ENCODE results near the gene NLN. TPM values are rescaled to one million over a fixed set of nuclear protein-coding genes. Genes with fewer than 3 reads are reported as not detected.

Gene NLN
- total and polyA plus RNA-seq, 12 donors = 1.5 to 17.4 (median 13.4) TPM

DNA sequence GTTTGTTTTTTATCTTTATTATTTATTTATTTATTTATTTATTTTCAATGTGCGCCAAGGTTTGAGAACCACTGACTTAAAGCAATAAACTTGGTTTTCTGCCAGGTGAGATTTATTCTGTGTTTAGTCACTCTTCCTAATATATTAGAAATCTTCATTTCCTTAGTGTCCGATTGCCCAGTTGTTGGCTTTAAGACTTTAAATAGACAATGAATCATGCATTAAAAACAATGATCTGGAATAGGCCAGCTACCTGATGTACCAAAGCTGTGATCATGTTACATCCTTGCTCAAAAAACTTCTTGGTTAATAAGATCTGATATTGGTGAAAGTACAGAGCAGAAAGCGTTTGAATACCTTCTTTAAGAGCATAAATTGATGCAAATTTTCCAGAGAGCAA is 152.2 kb downstream of the NLN start:
- TF ChIP-seq CTCF (IDR thresholded peaks at IDR 0.05) = no peak
- no peaks in the 10 kb centered on the region for H3K36me3 ChIP-seq
- no peak overlapping the region for H3K4me3 ChIP-seq
- H3K27ac ChIP-seq = no peak overlapping the region
- H3K4me1 ChIP-seq = no peaks in the 10 kb centered on the region
- no peak for DNase-seq
- ATAC-seq = no peak
- peaks cover 0 to 11% (median 0%) of the 10 kb centered on the region in 11 donors for H3K9me3 ChIP-seq
- intact Hi-C loops (cut with DNase I) = no loop called here
- 78 to 82% methylated on average over 3 of the region's 3 CpGs for WGBS, 2 donors
- H3K27me3 ChIP-seq = no peaks in the 10 kb centered on the region

GRCh38 chr5:65876496-65876895 is 154.5 kb downstream of the NLN start:
- Histone ChIP-seq H3K27ac (no peak overlapping the region), H3K27me3 (no peaks in the 10 kb centered on the region), H3K4me1 (no peaks in the 10 kb centered on the region), H3K36me3 (no peaks in the 10 kb centered on the region), H3K4me3 (no peak overlapping the region), H3K9me3 (peaks cover 0 to 11% (median 0%) of the 10 kb centered on the region in 11 donors)
- ATAC-seq (no peak), DNase-seq (no peak)
- TF ChIP-seq CTCF (IDR thresholded peaks at IDR 0.05) = no peak
- intact Hi-C loops (cut with DNase I) = no loop called here

DNA sequence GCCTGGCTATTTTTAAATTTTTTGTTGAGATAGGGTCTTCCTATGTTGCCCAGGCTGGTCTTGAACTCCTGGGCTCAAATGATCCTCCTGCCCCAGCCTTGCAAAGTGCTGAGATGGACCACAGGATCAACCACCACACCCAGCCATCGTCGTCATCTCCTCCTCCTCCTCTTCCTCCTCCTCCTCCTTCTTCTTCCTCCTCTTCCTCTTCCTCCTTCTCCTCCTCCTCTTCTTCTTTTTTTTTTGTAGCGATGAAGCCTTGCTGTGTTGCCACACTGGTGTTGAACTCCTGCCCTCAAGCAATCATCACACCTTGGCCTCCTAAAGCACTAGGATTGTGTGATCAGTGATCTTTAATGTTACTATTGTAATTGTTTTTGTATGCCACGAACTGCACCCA is 155.0 kb downstream of the NLN start:
- H3K4me3 ChIP-seq = no peak overlapping the region
- DNase-seq (no peak), ATAC-seq (no peak)
- no peak overlapping the region for H3K27ac ChIP-seq
- intact Hi-C loops (cut with DNase I) = no loop called here
- no peak for TF ChIP-seq CTCF (IDR thresholded peaks at IDR 0.05)
- H3K27me3 ChIP-seq = no peaks in the 10 kb centered on the region
- no peaks in the 10 kb centered on the region for H3K4me1 ChIP-seq
- H3K36me3 ChIP-seq = no peaks in the 10 kb centered on the region
- peaks cover 0 to 11% (median 0%) of the 10 kb centered on the region in 11 donors for H3K9me3 ChIP-seq
- 77 to 84% methylated on average over 4 of the region's 4 CpGs for WGBS, 2 donors

Other genes with a start within 250 kb of the NLN start
- gene ADAMTS6, start 240.3 kb upstream of the NLN start, total RNA-seq = 1 to 10 TPM in 8 of 10 donors, under 1 TPM in 2; 0.85 to 4.1 (median 2.7) TPM
- 1 to 10 TPM in 1 of 2 donors, under 1 TPM in 1; 0.25 to 1.0 TPM for gene ADAMTS6, start 240.3 kb upstream of the NLN start, polyA plus RNA-seq
- 1 to 10 TPM in 3 of 10 donors, under 1 TPM in 7; 0.19 to 3.5 (median 0.62) TPM for gene CENPK, start 159.0 kb upstream of the NLN start, total RNA-seq
- gene CENPK, start 159.0 kb upstream of the NLN start, polyA plus RNA-seq = under 1 TPM; 0.58 to 0.95 TPM
- gene PPWD1, start 158.9 kb upstream of the NLN start, total RNA-seq = 10 to 100 TPM; 14.1 to 22.3 (median 16.2) TPM
- gene PPWD1, start 158.9 kb upstream of the NLN start, polyA plus RNA-seq = 10 to 100 TPM in 1 of 2 donors, 1 to 10 TPM in 1; 8.0 to 31.6 TPM
- 10 to 100 TPM; 15.2 to 22.6 (median 18.3) TPM for gene TRIM23, start 97.9 kb upstream of the NLN start, total RNA-seq
- gene TRIM23, start 97.9 kb upstream of the NLN start, polyA plus RNA-seq = 1 to 10 TPM; 3.8 to 4.7 TPM
- 1 to 10 TPM; 1.1 to 2.2 (median 1.8) TPM for gene SHLD3, start 97.2 kb upstream of the NLN start, total RNA-seq
- gene SHLD3, start 97.2 kb upstream of the NLN start, polyA plus RNA-seq = 1 to 10 TPM; 1.8 to 5.0 TPM
- gene TRAPPC13, start 97.2 kb upstream of the NLN start, total RNA-seq = 10 to 100 TPM; 17.7 to 26.3 (median 20.6) TPM
- 10 to 100 TPM in 1 of 2 donors, 1 to 10 TPM in 1; 9.0 to 16.3 TPM for gene TRAPPC13, start 97.2 kb upstream of the NLN start, polyA plus RNA-seq
- gene SGTB, start 96 bp upstream of the NLN start, total RNA-seq = 1 to 10 TPM; 5.1 to 9.7 (median 6.5) TPM
- gene SGTB, start 96 bp upstream of the NLN start, polyA plus RNA-seq = 1 to 10 TPM; 1.5 to 2.0 TPM
- 10 to 100 TPM; 28.7 to 63.3 (median 44.6) TPM for gene ERBIN, start 204.4 kb downstream of the NLN start, total RNA-seq
- 10 to 100 TPM in 1 of 2 donors, 1 to 10 TPM in 1; 7.4 to 12.5 TPM for gene ERBIN, start 204.4 kb downstream of the NLN start, polyA plus RNA-seq